Esophagus squamous epithelium (tissue), 4 donors: Measurements from ENCODE around the gene SEMA6A.

Experiments
- CTCF ChIP-seq, 6 experiments: fragments of 450-650 bp in 4 of 6; fragments of 200-600 bp in 2 of 6; sonication (generic) in 2 of 6; IDR thresholded peaks; one replicate each; pipeline ENCODE4 v1.5.1; 2016 to 2019; ENCODE audit warnings: antibody characterized with exemption in 6 of 6, mild to moderate bottlenecking in 4 of 6, moderate library complexity in 4 of 6
- POLR2A ChIP-seq, 4 donors: fragments of 450-650 bp; IDR thresholded peaks; one replicate each; pipeline ENCODE4 v1.6.1; 2017; ENCODE audit warnings: antibody characterized with exemption in 4 of 4, mild to moderate bottlenecking in 4 of 4, moderate library complexity in 3 of 4

GRCh38 chr5:116544531-116545241 is 29.9 kb downstream of the SEMA6A start:
- TF ChIP-seq POLR2A (IDR thresholded peaks at IDR 0.05) (no peak), CTCF (IDR thresholded peaks at IDR 0.05) (no peak)
